GM21529 (cell line): ENCODE results near the gene SEC16A.

Experiments
- ATAC-seq: cut with Tn5 transposase; IDR thresholded peaks from one replicate; pipeline ENCODE4 v1.9.1; 2021; ENCODE audit not compliant: unreplicated experiment

SEC16A gene

GRCh38 chr9:136518623-136519022, 35.8 kb upstream of the SEC16A start:
- ATAC-seq: no peak

GRCh38 chr9:136517950-136518349, 35.1 kb upstream of the SEC16A start:
- ATAC-seq: no peak

GRCh38 chr9:136517012-136517743, 34.3 kb upstream of the SEC16A start:
- no peak for ATAC-seq

- no peak for ATAC-seq
These were observed 33.4 kb upstream of the SEC16A start for GRCh38 chr9:136516191-136516654.

- no peak for ATAC-seq
These were observed 32.4 kb upstream of the SEC16A start for GRCh38 chr9:136515276-136515675.

- no peak for ATAC-seq
These were observed 31.3 kb upstream of the SEC16A start for GRCh38 chr9:136514022-136514714.

- no peak for ATAC-seq
These were observed 30.4 kb upstream of the SEC16A start for GRCh38 chr9:136513191-136513590.

GRCh38 chr9:136512651-136513071, 29.8 kb upstream of the SEC16A start:
- no peak for ATAC-seq

- no peak for ATAC-seq
These were observed 29.1 kb upstream of the SEC16A start for GRCh38 chr9:136511670-136512592.

- ATAC-seq: no peak
These were observed 28.4 kb upstream of the SEC16A start for GRCh38 chr9:136511144-136511669.

GRCh38 chr9:136510561-136510960, 27.7 kb upstream of the SEC16A start:
- ATAC-seq: no peak

- ATAC-seq: no peak
These were observed 26.7 kb upstream of the SEC16A start for GRCh38 chr9:136509549-136509948.

GRCh38 chr9:136508729-136509500, 26.1 kb upstream of the SEC16A start:
- no peak for ATAC-seq

GRCh38 chr9:136507992-136508375, 25.1 kb upstream of the SEC16A start:
- ATAC-seq: no peak

GRCh38 chr9:136507221-136507991, 24.6 kb upstream of the SEC16A start:
- ATAC-seq: no peak

GRCh38 chr9:136506425-136506824, 23.6 kb upstream of the SEC16A start:
- no peak for ATAC-seq

GRCh38 chr9:136505406-136506403, 22.9 kb upstream of the SEC16A start:
- no peak for ATAC-seq
